B cell (primary cell): ENCODE measurements around the gene C11orf16. TPM values are rescaled to one million over a fixed set of nuclear protein-coding genes. Genes with fewer than 3 reads are reported as not detected.

ENCODE experiments used
- ATAC-seq: fragments of 200-7000 bp; cut with Tn5 transposase; one replicate; pipeline ENCODE4 v1.10.0; 2021; ENCODE audit warnings: low read depth, mild to moderate bottlenecking, moderate number of reproducible peaks, moderate library complexity
- CTCF ChIA-PET: fragments of 350-600 bp; sonication (Branson Sonifier 250); formaldehyde crosslinking; loops from one replicate; lab custom pipeline; 2021; ENCODE audit warnings: antibody characterized with exemption, inconsistent platforms; lab: Charles Lee
- POLR2A ChIA-PET: fragments of 350-600 bp; sonication (Branson Sonifier 250); formaldehyde crosslinking; loops from one replicate; lab custom pipeline; 2021; ENCODE audit warnings: antibody characterized with exemption; lab: Charles Lee
- DNase-seq: peaks from one replicate; pipeline ENCODE4 v3.0.0; 2013
- H2AFZ ChIP-seq: 2 replicates; pipeline ENCODE4 v1.6.1; 2012; ENCODE audit warnings: mild to moderate bottlenecking, low read depth, low read length; ENCODE audit not compliant: insufficient read depth, poor library complexity, severe bottlenecking
- H3K27ac ChIP-seq, 2 donors: 1 replicate in 1 of 2; 2 replicates in 1 of 2; pipeline ENCODE4 v1.5.1; 2012 to 2013; ENCODE audit warnings: low read length in 2 of 2, mild to moderate bottlenecking in 2 of 2, moderate library complexity in 1 of 2
- H3K27me3 ChIP-seq, 4 experiments: fragments of 200-600 bp in 1 of 4; sonication (generic) in 1 of 4; replicated peaks in 1 of 4; 1 replicate in 2 of 4; 2 replicates in 2 of 4; pipeline versions ENCODE4 v1.6.1 to v1.7.0; 2013 to 2016; ENCODE audit warnings: low read length in 3 of 4, mild to moderate bottlenecking in 2 of 4, mixed read lengths in 1 of 4, moderate library complexity in 1 of 4; ENCODE audit not compliant: insufficient read depth in 4 of 4, control insufficient read depth in 3 of 4; ENCODE audit errors: control extremely low read depth in 1 of 4
- H3K36me3 ChIP-seq, 2 experiments: replicated peaks in 1 of 2; 1 replicate in 1 of 2; 2 replicates in 1 of 2; pipeline versions ENCODE4 v1.6.1 to v1.7.1; 2013; ENCODE audit warnings: low read length in 1 of 2; ENCODE audit not compliant: insufficient read depth in 2 of 2, control insufficient read depth in 1 of 2; ENCODE audit errors: control extremely low read depth in 1 of 2, extremely low read depth in 1 of 2
- H3K4me1 ChIP-seq, 2 donors: fragments of 200-600 bp in 1 of 2; sonication (generic) in 1 of 2; 1 replicate in 1 of 2; 2 replicates in 1 of 2; pipeline versions ENCODE4 v1.5.1 to v1.6.1; 2013 to 2017; ENCODE audit warnings: low read length in 2 of 2; ENCODE audit not compliant: control insufficient read depth in 2 of 2, insufficient read depth in 2 of 2
- H3K4me2 ChIP-seq: replicated peaks from 2 replicates; pipeline ENCODE3; 2012; ENCODE audit warnings: mild to moderate bottlenecking, low read depth, low read length; ENCODE audit not compliant: poor library complexity, severe bottlenecking
- H3K4me3 ChIP-seq, 5 experiments: fragments of 200-600 bp in 1 of 5; sonication (generic) in 1 of 5; 1 replicate in 3 of 5; 2 replicates in 2 of 5; pipeline versions ENCODE4 v1.5.1 to v1.7.0; 2011 to 2016; ENCODE audit warnings: low read length in 4 of 5, mild to moderate bottlenecking in 4 of 5, low read depth in 2 of 5, control low read depth in 1 of 5, moderate library complexity in 1 of 5; ENCODE audit not compliant: insufficient read depth in 1 of 5; ENCODE audit errors: control extremely low read depth in 1 of 5, extremely low read depth in 1 of 5
- H3K79me2 ChIP-seq: fragments of 200-600 bp; sonication (generic); one replicate; pipeline ENCODE4 v1.6.0; 2016; ENCODE audit warnings: low read length; ENCODE audit not compliant: control insufficient read depth, insufficient read depth
- H3K9ac ChIP-seq: fragments of 200-600 bp; sonication (generic); 2 replicates; pipeline ENCODE4 v1.6.1; 2017; ENCODE audit warnings: mild to moderate bottlenecking, low read length, moderate library complexity
- H3K9me3 ChIP-seq, 3 donors: one replicate each; pipeline versions ENCODE4 v1.6.1 to v1.7.1; 2013; ENCODE audit warnings: low read length in 2 of 3; ENCODE audit not compliant: control insufficient read depth in 2 of 3, insufficient read depth in 1 of 3; ENCODE audit errors: control extremely low read depth in 1 of 3
- H4K20me1 ChIP-seq: 2 replicates; pipeline ENCODE4 v1.6.0; 2012; ENCODE audit warnings: mild to moderate bottlenecking, low read length; ENCODE audit not compliant: insufficient read depth, control insufficient read depth, poor library complexity, severe bottlenecking
- H3K27ac Mint-ChIP-seq: one replicate; pipeline ENCODE4 v1.8.0; 2021; ENCODE audit warnings: mixed read lengths
- H3K27me3 Mint-ChIP-seq: one replicate; pipeline ENCODE4 v1.8.0; 2021; ENCODE audit warnings: mixed read lengths
- H3K4me1 Mint-ChIP-seq: one replicate; pipeline ENCODE4 v1.8.0; 2021; ENCODE audit warnings: mixed read lengths
- H3K4me3 Mint-ChIP-seq: one replicate; pipeline ENCODE4 v1.8.0; 2021; ENCODE audit warnings: mixed read lengths
- H3K9me3 Mint-ChIP-seq: one replicate; pipeline ENCODE4 v1.8.0; 2022; ENCODE audit warnings: mixed read lengths; ENCODE audit not compliant: insufficient read depth
- EZH2 ChIP-seq: IDR thresholded peaks from 2 replicates; pipeline ENCODE4 v1.6.1; 2012; ENCODE audit warnings: borderline replicate concordance, low read depth, mild to moderate bottlenecking, moderate library complexity, low read length; ENCODE audit not compliant: insufficient read depth, poor library complexity, severe bottlenecking
- WGBS: methylation state at CpG from one replicate; pipeline ENCODE4 v1.1.5; 2013; ENCODE audit warnings: missing lambda C conversion rate; ENCODE audit not compliant: insufficient coverage; 5-methylcytosine and 5-hydroxymethylcytosine counted together
- intact Hi-C: fragments of 100-400 bp; cut with micrococcal nuclease; formaldehyde crosslinking; loops from one replicate; pipeline ENCODE4 v1.10.0; 2022
- polyA plus RNA-seq: library from polyadenylated mRNA; depleted of rRNA; stranded (reverse); fragments of >200 nt; gene quantifications from 2 replicates; pipeline ENCODE4 v1.2.3, GENCODE V29; 2012
- total RNA-seq, 2 donors: library from RNA; stranded (reverse); fragments of 120-200 nt in 1 of 2; gene quantifications; 1 replicate in 1 of 2; 2 replicates in 1 of 2; pipeline versions ENCODE4 v1.2.3 to v1.2.4, GENCODE V29; 2013 to 2022
- TF ChIP-seq, protein P1 (sequence below): fragments of 200-600 bp; IDR thresholded peaks from one replicate; pipeline ENCODE4 v1.8.0; 2022; ENCODE audit warnings: antibody characterized with exemption, mild to moderate bottlenecking

The C11orf16 gene
- total and polyA plus RNA-seq, 2 donors (not counting 1 experiment from before 2014, with no cell fraction given), result not detected

DNA sequence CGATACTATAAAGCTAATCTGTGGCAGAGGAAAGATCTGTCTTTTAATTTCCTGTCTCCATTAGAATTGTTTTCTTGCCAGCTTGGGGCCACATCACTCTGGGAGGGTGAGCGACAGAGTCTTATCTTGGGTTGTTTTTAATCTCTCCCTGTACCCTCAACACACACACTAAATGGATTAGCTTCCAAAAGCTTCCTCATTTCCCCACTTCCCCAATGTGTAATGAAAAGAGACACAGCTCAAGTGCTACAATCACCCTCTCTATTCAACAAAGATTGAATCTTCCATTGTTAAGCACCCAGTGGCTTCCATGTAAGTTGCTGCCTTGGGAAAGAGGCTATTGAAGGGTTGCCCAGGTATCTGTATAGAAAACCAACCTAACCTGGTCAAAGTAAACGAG, 16.1 kb upstream of the C11orf16 start:
- peaks cover 9% of the 10 kb centered on the region for H4K20me1 ChIP-seq
- ChIA-PET POLR2A (no interaction called here), CTCF (interaction anchor here (1.5 to 2.4 kb wide), 2 partner anchors 11 to 15 kb away, joined by 4 to 15 read pairs; partner anchors contain the start of gene TMEM9B)
- Mint-ChIP-seq H3K27me3 (no peaks in the 10 kb centered on the region), H3K27ac (no peak overlapping the region), H3K4me1 (no peaks in the 10 kb centered on the region), H3K9me3 (no peaks in the 10 kb centered on the region), H3K4me3 (no peak overlapping the region)
- no peak overlapping the region for H3K9ac ChIP-seq
- intact Hi-C loops, result no loop called here
- no peaks in the 10 kb centered on the region for H3K4me1 ChIP-seq
- ATAC-seq (no peak), DNase-seq (no peak)
- no peaks in the 10 kb centered on the region for H3K79me2 ChIP-seq
- no peak overlapping the region for H2AFZ ChIP-seq
- peaks cover 2 to 49% of the 10 kb centered on the region in 2 experiments for H3K36me3 ChIP-seq
- H3K4me3 ChIP-seq, result no peak overlapping the region
- no CpG with 5 or more reads among the region's 3 CpGs for WGBS
- H3K4me2 ChIP-seq, result no peak overlapping the region
- no peak overlapping the region for H3K27ac ChIP-seq
- H3K9me3 ChIP-seq, result no peaks in the 10 kb centered on the region
- TF ChIP-seq EZH2, result no peak
- TF ChIP-seq, protein P1, sequence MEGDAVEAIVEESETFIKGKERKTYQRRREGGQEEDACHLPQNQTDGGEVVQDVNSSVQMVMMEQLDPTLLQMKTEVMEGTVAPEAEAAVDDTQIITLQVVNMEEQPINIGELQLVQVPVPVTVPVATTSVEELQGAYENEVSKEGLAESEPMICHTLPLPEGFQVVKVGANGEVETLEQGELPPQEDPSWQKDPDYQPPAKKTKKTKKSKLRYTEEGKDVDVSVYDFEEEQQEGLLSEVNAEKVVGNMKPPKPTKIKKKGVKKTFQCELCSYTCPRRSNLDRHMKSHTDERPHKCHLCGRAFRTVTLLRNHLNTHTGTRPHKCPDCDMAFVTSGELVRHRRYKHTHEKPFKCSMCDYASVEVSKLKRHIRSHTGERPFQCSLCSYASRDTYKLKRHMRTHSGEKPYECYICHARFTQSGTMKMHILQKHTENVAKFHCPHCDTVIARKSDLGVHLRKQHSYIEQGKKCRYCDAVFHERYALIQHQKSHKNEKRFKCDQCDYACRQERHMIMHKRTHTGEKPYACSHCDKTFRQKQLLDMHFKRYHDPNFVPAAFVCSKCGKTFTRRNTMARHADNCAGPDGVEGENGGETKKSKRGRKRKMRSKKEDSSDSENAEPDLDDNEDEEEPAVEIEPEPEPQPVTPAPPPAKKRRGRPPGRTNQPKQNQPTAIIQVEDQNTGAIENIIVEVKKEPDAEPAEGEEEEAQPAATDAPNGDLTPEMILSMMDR, result no peak
- no peaks in the 10 kb centered on the region for H3K27me3 ChIP-seq

DNA sequence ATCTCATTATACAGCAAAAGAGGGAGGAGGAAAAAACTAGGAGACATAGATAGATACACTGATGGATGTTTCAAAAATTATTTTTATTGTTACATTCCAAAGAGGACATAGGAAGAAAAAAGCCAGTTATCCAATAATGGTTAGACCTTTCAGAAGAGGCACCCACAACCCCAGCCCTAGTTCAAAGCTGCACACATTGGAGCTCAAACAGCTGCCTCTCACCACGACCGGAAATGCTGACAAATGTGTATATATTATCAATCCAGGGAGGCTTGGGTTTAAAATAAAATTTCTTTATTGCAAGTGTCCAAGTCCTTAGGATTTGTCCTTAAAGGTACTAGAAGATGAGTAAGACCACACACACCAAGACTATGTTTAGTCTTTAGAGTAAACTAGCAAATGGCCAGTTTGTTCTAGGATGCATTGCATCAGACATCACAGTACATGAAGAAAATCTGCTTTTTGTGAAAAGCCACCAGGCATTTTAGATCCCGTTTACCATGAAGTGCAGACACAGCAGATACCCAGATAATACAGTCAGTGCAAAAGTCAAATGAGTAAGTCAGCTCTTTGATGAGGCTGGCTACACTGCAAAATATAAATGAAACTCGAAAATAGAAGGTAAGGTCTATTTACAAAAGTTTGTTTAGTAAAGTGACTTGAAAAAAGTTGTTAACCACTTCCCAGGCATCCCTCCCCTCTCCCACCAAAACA, 14.6 kb upstream of the C11orf16 start:
- H3K36me3 ChIP-seq, result peaks cover 2 to 39% of the 10 kb centered on the region in 2 experiments
- Mint-ChIP-seq H3K27me3 (no peaks in the 10 kb centered on the region), H3K9me3 (no peaks in the 10 kb centered on the region), H3K4me3 (no peak overlapping the region), H3K27ac (no peak overlapping the region), H3K4me1 (no peaks in the 10 kb centered on the region)
- no peaks in the 10 kb centered on the region for H3K27me3 ChIP-seq
- H3K79me2 ChIP-seq, result no peaks in the 10 kb centered on the region
- DNase-seq (no peak), ATAC-seq (no peak)
- peaks cover under 1% of the 10 kb centered on the region for H4K20me1 ChIP-seq
- no peak overlapping the region for H3K4me3 ChIP-seq
- no peak overlapping the region for H2AFZ ChIP-seq
- H3K9ac ChIP-seq, result no peak overlapping the region
- no peak overlapping the region for H3K27ac ChIP-seq
- H3K4me2 ChIP-seq, result no peak overlapping the region
- ChIA-PET POLR2A (no interaction called here), CTCF (interaction anchor here (2.4 kb wide), 1 partner anchor 12 kb away, joined by 8 read pairs; no protein-coding TSS in a partner anchor)
- no peaks in the 10 kb centered on the region for H3K9me3 ChIP-seq
- WGBS, result no CpG with 5 or more reads among the region's 4 CpGs
- H3K4me1 ChIP-seq, result no peaks in the 10 kb centered on the region
- TF ChIP-seq EZH2, result no peak
- TF ChIP-seq, protein P1, result no peak
- intact Hi-C loops, result no loop called here
